ENCODE data around the gene CRK.
A peak's percentile ranks its signal among the peaks of the same experiment; 100 is the strongest.
"Not testable (repeated sequence)": the region's sequence is repeated elsewhere in the genome, so short reads cannot be mapped to it uniquely, and the experiment has no call there.

Gene CRK

DNA sequence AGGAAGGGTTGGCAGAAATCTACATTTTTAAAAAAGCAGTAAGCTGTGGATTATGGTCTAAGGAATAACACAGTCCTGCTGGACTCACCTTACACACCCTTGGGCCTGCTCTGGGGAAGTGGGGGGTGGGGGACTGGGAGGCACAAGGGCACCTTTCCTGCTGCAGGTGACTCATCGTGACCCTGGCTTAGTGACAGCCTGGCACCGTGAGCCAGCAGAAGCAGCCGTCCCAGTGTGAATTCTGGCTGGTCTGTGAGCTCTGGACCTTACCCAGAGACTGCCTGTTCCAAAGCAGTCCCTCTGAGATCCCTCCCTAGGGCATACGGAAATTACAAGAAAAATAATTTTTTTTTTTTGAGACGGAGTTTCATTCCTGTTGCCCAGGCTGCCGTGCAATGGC lies 4.2 kb upstream of the CRK start:
- Mint-ChIP-seq H3K4me1 (peaks cover 43% of the 10 kb centered on the region), H3K36me3 (peaks cover 22% of the 10 kb centered on the region), H3K9me3 (no peaks in the 10 kb centered on the region), H3K4me3 (no peak overlapping the region), H3K27ac (no peak overlapping the region)
- DNase-seq (ENCODE audit: low spot score in 2 of 2) (no peak), ATAC-seq (no peak)

DNA sequence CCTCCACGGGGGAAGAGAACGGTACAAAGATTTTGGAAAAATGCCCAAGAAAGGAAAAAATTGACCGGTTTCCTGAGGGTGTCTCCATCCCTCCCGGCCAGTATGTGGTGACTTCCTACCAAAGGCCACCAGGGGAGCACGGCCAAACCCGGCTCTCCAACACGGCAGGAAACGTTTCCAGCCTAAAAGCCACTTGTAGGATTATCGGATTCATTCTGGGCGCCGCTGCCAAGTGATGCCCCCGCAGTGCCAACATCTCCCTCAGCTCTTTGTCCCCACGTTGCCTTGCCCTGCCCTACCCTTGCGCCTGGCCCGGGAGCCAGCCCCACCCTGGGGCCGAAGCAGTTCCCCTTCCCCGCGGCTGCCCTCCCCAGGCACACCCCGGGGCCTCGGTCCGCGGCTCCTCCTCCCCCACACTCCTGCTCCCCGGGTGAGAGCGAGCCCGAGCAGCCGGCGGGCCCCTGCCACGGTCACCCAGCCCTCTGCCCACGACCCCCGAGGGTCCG lies 688 bp downstream of the CRK start:
- Mint-ChIP-seq H3K36me3 (peaks cover 47% of the 10 kb centered on the region), H3K27ac (peak overlapping the region; percentile 74), H3K4me3 (peak overlapping the region; percentile 82), H3K4me1 (peaks cover 49% of the 10 kb centered on the region), H3K9me3 (no peaks in the 10 kb centered on the region)
- ATAC-seq (peak; percentile 47), DNase-seq (ENCODE audit: low spot score in 2 of 2) (peak; percentile 26 to 70)

DNA sequence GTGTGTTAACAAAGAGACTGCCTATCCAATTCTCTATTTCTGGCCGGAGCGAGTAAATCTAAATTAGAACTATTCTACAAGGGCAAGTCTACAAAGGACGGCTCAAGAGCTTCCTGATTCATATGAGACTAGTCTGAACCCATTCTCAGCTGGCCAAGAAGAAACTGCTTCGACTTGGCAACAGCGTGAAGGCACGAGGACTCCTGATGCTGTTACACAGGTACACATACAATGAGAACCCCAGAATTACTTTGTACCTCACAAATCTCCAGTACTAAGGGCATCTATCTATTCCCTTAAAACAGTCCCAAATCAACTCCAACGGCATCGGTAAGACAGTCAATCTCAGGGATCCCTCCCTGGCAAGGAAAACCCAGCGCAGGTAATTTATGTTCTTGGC lies 1.5 kb downstream of the CRK start:
- DNase-seq (ENCODE audit: low spot score in 2 of 2): no peak
- ATAC-seq: no peak
- H3K4me1 Mint-ChIP-seq: peaks cover 51% of the 10 kb centered on the region
- peak overlapping the region; percentile 74 for H3K27ac Mint-ChIP-seq
- no peaks in the 10 kb centered on the region for H3K9me3 Mint-ChIP-seq
- H3K36me3 Mint-ChIP-seq: peaks cover 52% of the 10 kb centered on the region
- peak overlapping the region; percentile 82 for H3K4me3 Mint-ChIP-seq

DNA sequence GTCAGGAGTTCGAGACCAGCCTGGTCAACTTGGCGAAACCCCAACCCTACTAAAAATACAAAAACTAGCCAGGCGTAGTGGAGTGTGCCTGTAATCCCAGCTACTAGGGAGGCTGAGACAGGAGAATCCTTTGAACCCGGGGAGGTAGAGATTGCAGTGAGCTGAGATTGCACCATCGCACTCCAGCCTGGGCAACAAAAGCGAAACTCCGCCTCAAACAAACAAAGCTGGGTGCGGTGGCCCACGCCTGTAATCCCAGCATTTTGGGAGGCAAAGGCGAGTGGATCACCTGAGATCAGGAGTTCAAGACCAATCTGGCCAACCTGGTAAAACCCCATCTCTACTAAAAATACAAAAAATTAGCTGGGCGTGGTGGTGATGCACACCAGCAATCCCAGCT lies 2.3 kb downstream of the CRK start:
- Mint-ChIP-seq H3K27ac (peak overlapping the region; percentile 8), H3K36me3 (peaks cover 58% of the 10 kb centered on the region), H3K4me3 (peak overlapping the region; percentile 82), H3K4me1 (peaks cover 60% of the 10 kb centered on the region)
- DNase-seq (ENCODE audit: low spot score in 2 of 2); ATAC-seq; H3K9me3 Mint-ChIP-seq: not testable (repeated sequence)

DNA sequence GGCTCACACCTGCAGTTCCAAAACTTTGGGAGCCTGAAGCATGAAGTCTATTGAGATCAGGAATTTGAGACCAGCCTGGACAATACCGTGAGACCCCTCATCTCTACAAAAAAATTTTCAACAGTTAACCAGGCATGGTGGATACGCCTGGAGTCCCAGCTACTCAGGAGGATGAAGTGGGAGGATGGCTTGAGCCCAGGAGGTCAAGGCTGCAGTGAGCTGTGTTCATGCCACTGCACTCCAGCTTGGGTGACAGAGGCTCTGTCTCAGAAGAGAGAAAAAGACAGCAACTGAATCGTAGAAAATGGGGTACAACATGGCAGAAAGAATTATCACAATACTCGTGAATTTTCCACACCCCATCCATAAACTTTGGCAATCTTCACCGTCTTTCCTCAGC lies 3.2 kb downstream of the CRK start:
- Mint-ChIP-seq H3K9me3 (no peaks in the 10 kb centered on the region), H3K4me1 (peaks cover 60% of the 10 kb centered on the region), H3K4me3 (no peak overlapping the region), H3K27ac (no peak overlapping the region), H3K36me3 (peaks cover 66% of the 10 kb centered on the region)
- ATAC-seq (no peak), DNase-seq (ENCODE audit: low spot score in 2 of 2) (no peak)

DNA sequence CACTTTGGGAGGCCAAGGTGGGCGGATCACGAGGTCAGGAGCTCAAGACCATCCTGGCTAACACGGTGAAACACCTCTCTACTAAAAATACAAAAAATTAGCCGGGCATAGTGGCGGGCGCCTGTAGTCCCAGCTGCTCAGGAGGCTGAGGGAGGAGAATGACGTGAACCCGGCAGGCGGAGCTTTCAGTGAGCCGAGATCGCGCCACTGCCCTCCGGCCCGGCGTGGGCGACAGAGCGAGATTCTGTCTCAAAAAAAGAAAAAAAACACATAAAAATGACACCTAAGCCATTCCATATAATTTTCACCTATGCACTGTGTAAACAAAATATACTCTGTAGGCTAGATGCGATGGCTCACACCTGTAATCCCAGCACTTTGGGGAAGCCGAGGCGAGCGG lies 5.8 kb downstream of the CRK start:
- ATAC-seq; DNase-seq (ENCODE audit: low spot score in 2 of 2); H3K9me3 Mint-ChIP-seq; H3K4me3 Mint-ChIP-seq; H3K27ac Mint-ChIP-seq: not testable (repeated sequence)
- H3K4me1 Mint-ChIP-seq: peaks cover 57% of the 10 kb centered on the region
- H3K36me3 Mint-ChIP-seq: peaks cover 70% of the 10 kb centered on the region

DNA sequence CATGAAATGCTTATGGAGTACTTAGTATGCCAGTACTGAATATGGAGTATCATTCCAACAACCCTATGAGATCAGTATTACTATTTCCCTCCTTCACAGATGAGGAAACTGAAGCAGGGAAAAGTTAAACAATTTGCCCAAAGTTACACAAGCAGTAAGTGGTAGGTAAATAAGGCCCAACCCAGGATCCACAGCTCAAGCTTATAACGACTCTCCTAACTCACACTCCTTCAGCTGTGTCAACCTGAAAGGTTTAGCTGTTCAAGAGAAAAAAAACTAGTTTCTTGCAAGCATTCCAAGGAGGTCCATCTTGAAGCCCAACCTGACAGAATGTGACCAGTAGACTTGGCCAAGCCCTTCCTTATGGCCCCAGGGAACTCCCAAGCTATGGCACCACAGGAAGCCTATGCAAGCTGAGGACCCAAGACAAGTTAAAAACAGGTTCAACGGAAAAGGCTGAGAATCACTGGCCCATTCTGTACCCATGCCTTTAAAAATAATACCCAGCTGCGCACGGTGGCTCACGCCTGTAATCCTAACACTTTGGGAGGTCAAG lies 6.5 kb downstream of the CRK start:
- no peaks in the 10 kb centered on the region for H3K9me3 Mint-ChIP-seq
- ATAC-seq: no peak
- H3K36me3 Mint-ChIP-seq: peaks cover 75% of the 10 kb centered on the region
- no peak overlapping the region for H3K27ac Mint-ChIP-seq
- H3K4me3 Mint-ChIP-seq: no peak overlapping the region
- H3K4me1 Mint-ChIP-seq: peaks cover 55% of the 10 kb centered on the region
- DNase-seq (ENCODE audit: low spot score in 2 of 2): no peak

DNA sequence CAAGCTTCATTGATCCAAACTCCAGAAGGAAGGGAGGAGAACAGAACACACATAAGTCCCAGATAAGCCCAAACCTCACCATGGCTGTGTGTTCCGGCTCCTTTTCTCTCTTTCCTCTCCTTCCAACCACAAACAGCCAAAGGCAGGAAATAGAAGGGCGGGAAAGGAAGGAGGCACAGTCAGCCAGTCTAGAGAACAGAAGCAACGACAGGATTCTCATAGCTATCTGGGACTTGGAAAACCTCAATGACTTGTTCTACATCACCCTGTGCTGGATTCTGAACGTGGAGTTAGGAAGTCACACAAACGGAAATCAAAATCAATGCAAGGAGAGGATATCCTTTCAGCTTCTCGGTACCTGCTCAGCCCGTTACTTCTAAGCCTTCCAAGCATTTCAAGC lies 9.0 kb downstream of the CRK start:
- Mint-ChIP-seq H3K9me3 (no peaks in the 10 kb centered on the region), H3K27ac (no peak overlapping the region), H3K36me3 (peaks cover 67% of the 10 kb centered on the region), H3K4me1 (peaks cover 33% of the 10 kb centered on the region), H3K4me3 (no peak overlapping the region)
- no peak for DNase-seq (ENCODE audit: low spot score in 2 of 2)
- ATAC-seq: no peak

DNA sequence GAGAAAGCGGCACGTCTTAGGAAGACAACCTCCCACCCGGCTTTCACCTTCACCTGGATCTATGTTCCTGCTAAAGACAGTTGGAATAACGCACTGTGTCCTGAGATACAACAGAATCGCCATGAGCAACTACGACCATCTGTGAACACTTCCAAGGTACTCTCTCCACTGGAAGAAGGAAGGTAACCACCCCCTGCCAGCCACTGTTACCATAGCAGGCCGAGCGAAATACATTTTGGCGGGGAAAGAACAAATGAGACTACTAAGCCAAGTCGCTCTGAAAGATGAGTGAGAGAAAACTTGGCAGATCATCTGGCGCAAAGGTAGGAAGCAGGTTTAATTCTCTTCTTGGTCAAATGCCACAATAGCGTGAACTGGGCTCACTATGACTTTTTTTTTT lies 9.8 kb downstream of the CRK start:
- peaks cover 66% of the 10 kb centered on the region for H3K36me3 Mint-ChIP-seq
- peak overlapping the region; percentile 37 for H3K27ac Mint-ChIP-seq
- H3K9me3 Mint-ChIP-seq: no peaks in the 10 kb centered on the region
- no peak for ATAC-seq
- no peak overlapping the region for H3K4me3 Mint-ChIP-seq
- no peak for DNase-seq (ENCODE audit: low spot score in 2 of 2)
- H3K4me1 Mint-ChIP-seq: peaks cover 25% of the 10 kb centered on the region

DNA sequence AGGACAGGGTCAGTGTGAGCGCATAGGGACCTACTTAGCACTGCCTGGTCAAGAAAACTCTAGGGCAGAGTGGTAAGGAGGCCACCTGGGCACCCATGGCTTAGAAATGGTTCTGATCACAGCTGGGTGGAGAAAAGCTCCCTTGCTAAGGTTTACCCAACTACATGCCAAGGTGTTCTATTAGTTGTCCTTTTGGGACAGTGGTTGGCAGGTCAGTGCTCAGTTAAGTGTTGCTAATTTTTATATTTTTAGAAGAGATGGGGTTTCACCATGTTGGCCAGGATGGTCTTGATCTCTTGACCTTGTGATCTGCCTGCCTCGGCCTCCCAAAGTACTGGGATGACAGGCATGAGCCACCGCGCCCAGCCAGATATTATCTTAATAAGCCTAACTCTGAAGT lies 10.3 kb downstream of the CRK start:
- peaks cover 25% of the 10 kb centered on the region for H3K4me1 Mint-ChIP-seq
- ATAC-seq; H3K4me3 Mint-ChIP-seq; DNase-seq (ENCODE audit: low spot score in 2 of 2); H3K9me3 Mint-ChIP-seq: not testable (repeated sequence)
- peaks cover 66% of the 10 kb centered on the region for H3K36me3 Mint-ChIP-seq
- H3K27ac Mint-ChIP-seq: peak overlapping the region; percentile 37

DNA sequence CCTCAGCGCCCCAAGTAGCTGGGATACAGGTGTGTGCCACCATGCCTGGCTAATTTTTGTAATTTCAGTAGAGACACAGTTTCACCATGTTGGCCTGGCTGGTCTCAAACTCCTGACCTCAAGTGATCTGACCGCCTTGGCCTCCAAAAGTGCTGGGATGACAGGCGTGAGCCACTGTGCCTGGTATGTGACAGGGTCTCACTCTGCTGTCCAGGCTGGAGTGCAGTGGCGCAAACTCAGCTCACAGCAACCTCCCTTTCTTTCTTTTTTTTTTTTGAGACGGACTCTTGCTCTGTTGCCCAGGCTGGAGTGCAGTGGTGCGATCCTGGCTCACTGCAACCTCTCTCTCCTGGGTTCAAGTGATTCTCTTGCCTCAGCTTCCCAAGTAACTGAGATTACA lies 13.3 kb downstream of the CRK start:
- peaks cover 52% of the 10 kb centered on the region for H3K36me3 Mint-ChIP-seq
- H3K27ac Mint-ChIP-seq: not testable (repeated sequence)

DNA sequence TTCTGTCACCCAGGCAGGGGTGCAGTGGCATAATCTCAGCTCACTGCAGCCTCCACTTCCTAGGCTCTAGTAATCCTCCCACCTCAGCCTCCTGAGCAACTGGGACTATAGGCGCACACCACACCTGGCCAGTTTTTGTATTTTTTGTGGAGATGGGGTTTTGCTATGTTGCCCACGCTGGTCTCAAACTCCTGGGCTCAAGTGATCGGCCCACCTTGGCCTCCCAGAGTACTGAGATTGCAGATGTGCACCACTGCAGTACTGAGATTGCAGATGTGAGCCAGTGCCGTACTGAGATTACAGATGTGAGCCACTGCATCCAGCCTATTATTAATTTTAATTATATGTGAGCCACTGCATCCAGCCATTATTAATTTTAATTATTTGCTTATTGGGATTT lies 13.8 kb downstream of the CRK start:
- H3K4me3 Mint-ChIP-seq: no peak overlapping the region
- peaks cover 14% of the 10 kb centered on the region for H3K4me1 Mint-ChIP-seq
- no peaks in the 10 kb centered on the region for H3K9me3 Mint-ChIP-seq
- ATAC-seq: no peak
- DNase-seq (ENCODE audit: low spot score in 2 of 2): no peak
- H3K36me3 Mint-ChIP-seq: peaks cover 57% of the 10 kb centered on the region
- H3K27ac Mint-ChIP-seq: no peak overlapping the region

More for the DNA sequence above, 13.3 kb downstream of the CRK start:
- H3K4me1 Mint-ChIP-seq: peaks cover 14% of the 10 kb centered on the region
- H3K4me3 Mint-ChIP-seq; H3K9me3 Mint-ChIP-seq; ATAC-seq; DNase-seq (ENCODE audit: low spot score in 2 of 2): not testable (repeated sequence)

DNA sequence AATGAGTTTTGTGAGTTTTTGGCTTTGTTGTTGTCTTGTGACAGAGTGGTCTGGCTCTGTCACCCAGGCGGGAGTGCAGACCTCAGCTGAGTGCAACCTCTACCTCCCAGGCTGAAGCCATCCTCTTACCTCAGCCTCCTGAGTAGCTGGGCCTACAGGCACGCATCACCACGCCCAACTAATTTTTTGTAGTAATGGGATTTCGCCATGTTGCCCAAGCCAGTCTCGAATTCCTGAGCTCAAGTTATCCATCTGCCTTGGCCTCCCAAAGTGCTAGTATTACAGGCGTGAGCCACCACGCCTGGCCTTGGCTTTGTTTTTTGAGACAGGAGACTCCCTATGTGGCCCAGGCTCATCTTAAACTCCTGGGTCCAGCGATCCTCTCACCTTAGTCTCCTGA lies 15.1 kb downstream of the CRK start:
- Mint-ChIP-seq H3K36me3 (peaks cover 66% of the 10 kb centered on the region), H3K27ac (no peak overlapping the region)
- ATAC-seq: no peak

DNA sequence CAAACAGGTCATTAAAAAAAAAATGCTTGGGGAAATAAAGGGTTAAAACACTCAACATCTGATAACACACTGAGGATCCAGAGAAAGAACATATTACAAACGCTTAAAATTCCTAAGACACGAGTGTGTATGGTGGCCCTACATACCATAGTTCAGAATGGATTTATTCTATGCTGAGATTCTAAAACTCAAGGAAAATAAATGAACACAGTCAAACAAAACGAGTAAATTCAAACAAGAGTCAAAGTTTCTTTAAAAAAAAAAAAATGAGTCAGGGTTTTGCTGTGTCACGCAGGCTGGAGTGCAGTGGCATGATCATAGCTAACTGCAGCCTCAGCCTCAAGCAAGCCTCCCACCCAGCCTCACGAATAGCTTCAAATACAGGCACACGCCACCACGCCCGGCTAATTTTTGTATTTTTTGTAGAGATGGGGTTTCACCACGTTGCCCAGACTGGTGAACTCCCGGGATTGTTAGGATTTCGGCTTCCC lies 17.4 kb downstream of the CRK start:
- H3K36me3 Mint-ChIP-seq: peaks cover 71% of the 10 kb centered on the region
- no peak for DNase-seq (ENCODE audit: low spot score in 2 of 2)
- peak overlapping the region; percentile 71 for H3K27ac Mint-ChIP-seq
- H3K4me1 Mint-ChIP-seq: peaks cover 14% of the 10 kb centered on the region
- ATAC-seq: no peak
- H3K4me3 Mint-ChIP-seq: no peak overlapping the region
- H3K9me3 Mint-ChIP-seq: no peaks in the 10 kb centered on the region

More for the DNA sequence above, 15.1 kb downstream of the CRK start:
- Mint-ChIP-seq H3K4me3 (no peak overlapping the region), H3K4me1 (peaks cover 18% of the 10 kb centered on the region), H3K9me3 (no peaks in the 10 kb centered on the region)
- DNase-seq (ENCODE audit: low spot score in 2 of 2): no peak

DNA sequence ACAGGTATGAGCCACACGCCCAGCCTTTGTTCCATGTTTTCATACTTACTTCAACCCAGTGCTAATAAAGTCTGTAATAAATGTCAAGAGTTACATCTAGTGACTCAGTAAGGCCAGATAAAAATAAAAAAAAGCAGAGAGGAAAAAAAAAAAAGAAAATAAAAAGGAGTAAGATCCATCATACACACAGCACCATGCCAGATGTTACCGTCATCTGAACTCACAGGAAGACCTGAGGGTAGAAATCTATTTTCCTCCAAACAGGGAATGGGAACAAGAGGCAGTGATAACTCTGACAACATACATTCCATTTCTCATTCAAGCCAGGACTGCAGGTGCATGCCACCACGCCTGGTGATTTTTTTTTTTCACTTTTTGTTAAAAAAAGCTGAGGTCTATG lies 20.7 kb downstream of the CRK start:
- Mint-ChIP-seq H3K36me3 (peaks cover 83% of the 10 kb centered on the region), H3K9me3 (no peaks in the 10 kb centered on the region), H3K4me1 (peaks cover 35% of the 10 kb centered on the region), H3K27ac (no peak overlapping the region), H3K4me3 (no peak overlapping the region)
- DNase-seq (ENCODE audit: low spot score in 2 of 2) (no peak), ATAC-seq (no peak)

DNA sequence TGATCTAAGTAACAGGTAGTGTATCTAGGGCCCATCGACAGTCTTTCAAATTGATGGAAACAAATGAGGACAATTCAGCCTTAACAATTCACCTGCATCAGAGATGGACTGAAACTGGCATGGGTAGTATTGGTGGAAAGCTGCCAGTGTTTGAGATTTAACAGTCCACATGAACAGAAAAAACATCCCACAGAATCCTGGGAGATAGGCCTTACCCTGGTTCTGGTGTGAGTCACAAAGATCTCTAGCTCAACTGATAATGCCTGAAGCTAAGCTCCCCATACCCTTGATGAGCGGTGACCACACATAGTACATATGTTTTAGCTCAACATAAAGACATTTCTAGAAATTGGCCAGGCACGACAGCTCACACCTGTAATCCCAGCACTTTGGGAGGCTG lies 21.9 kb downstream of the CRK start:
- no peak overlapping the region for H3K27ac Mint-ChIP-seq
- H3K36me3 Mint-ChIP-seq: peaks cover 94% of the 10 kb centered on the region
- H3K9me3 Mint-ChIP-seq: no peaks in the 10 kb centered on the region
- no peak for DNase-seq (ENCODE audit: low spot score in 2 of 2)
- H3K4me3 Mint-ChIP-seq: no peak overlapping the region
- no peak for ATAC-seq
- peaks cover 35% of the 10 kb centered on the region for H3K4me1 Mint-ChIP-seq

Data from stimulated activated effector memory CD8-positive, alpha-beta T cell treated with anti-CD3 and anti-CD28 coated beads, Interleukin-12 subunit alpha, Interleukin-12 subunit beta, amount 100 ng/mL, for 72 hours (primary cell).